Nucleus accumbens (tissue), 56 donors: ENCODE results near the gene CSAD.
A peak's percentile ranks its signal among the peaks of the same experiment; 100 is the strongest.

ENCODE experiments used
- DNase-seq, 56 donors: peaks; one replicate each; lab custom pipeline; 2025; lab: John Stamatoyannopoulos, UW

CSAD gene, protein sequence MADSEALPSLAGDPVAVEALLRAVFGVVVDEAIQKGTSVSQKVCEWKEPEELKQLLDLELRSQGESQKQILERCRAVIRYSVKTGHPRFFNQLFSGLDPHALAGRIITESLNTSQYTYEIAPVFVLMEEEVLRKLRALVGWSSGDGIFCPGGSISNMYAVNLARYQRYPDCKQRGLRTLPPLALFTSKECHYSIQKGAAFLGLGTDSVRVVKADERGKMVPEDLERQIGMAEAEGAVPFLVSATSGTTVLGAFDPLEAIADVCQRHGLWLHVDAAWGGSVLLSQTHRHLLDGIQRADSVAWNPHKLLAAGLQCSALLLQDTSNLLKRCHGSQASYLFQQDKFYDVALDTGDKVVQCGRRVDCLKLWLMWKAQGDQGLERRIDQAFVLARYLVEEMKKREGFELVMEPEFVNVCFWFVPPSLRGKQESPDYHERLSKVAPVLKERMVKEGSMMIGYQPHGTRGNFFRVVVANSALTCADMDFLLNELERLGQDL

GRCh38 chr12:53180220-53180930 lies at the start of gene CSAD, which contains the start of gene ZNF740:
TSS of gene CSAD (minus strand) at chr12:53180925. CDS start at chr12:53173470, 7,455 bp downstream.
TSS of gene ZNF740 (plus strand) at chr12:53180722. CDS start at chr12:53181984, 1,262 bp downstream.
- DNase-seq = peak in 55 of 56 donors; percentile 83 to 99 (median 96)

DNA sequence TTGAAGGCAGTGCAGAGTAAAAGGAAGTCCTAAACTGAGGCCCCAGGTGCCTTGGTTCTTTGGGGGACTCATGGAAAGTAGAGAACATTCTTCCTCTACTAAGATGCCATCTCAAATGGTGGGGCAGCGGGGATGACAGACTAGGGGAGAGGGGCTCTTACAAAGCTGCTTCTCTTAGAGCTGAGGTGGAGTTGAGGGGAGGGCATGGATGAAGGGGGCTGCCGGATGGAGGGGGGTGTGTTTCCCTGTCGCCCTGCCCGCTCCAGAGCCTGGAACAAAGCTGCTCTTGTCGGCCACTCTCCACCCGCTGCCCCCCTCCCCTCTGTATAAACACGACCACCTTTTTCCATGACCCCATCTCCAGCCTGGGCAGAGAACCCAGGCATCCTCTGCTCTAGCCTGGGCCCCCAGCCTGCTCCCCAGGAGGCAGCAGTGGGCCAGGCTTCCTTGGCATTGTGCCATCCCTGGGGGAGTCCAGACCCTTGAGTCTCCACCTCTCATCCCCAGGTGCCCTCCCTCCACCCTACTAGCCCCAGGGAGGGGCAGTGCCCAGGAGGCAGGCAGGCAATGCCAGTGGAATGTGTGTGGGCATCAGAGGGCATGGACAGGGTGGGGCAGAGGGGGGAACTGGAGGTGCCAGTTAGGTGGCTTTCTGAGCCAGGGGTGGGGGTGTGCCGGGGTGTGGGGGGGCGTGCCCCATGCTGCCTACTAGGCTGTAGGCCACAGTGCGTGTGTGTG lies 49.6 kb upstream of the CSAD start:
- peak in 1 of 56 donors; percentile 24 for DNase-seq

DNA sequence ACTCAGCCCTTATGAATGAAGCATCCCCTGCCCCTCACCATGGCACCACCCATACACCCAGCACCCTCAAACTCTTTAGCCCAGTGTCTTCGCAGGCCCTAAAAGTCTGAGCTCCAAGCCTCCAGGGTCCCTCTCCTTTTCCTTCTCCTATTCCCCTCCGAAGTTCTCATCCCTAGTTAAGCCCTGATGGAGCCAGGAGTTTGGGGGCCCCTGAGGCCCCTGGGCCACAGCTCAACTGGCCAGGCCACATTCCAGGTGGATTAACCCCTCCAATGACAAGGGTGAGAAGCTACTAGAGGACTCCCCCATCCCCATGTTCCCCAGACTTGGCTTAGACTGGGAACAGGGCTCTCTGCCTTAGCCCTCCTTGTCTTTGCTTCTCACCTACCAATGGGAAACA lies 48.7 kb upstream of the CSAD start:
- no peak for DNase-seq

DNA sequence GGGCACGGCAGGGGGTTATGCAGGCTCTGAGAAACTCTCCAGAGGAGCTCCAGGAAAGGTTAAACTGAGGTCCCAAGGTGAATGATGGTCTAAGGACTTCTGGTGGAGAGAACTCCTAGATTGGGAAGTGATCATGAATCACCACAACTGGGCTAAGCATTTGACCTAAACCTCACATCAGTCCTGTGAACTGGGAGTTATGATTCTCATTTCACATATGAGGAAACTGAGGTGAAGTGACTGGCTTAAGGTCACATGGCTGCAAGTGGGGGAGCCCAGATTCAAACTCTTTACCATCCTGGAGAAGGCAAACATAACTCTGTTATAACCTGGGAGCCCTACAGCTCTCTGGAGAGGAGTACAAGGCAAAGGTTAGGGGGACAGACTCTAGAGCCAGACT lies 47.1 kb upstream of the CSAD start:
- DNase-seq = no peak

DNA sequence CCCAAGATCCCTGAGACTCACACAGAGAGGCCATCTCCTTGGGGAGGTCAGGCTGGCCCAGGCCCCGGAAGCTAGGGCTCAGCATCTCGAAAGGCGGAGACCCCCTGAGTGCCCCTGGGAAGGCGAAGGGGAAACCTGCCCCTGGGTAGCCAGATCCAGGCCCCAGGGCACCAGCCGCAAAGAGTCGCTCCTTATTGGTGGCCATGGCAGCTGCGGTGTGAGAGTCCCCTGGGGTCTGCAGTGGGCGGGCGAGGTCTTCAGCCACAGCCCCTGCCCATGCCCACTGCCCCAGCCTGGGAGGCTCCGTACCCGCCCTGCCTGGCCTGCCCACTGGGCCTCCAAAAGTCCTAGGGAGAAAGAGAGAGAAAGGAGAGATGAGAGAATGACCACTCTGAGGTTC lies 46.6 kb upstream of the CSAD start:
- no peak for DNase-seq

- DNase-seq = no peak
Observed at GRCh38 chr12:53226815-53227214, 46.1 kb upstream of the CSAD start.

GRCh38 chr12:53225635-53226424 lies 45.1 kb upstream of the CSAD start:
- peak in 4 of 56 donors; percentile 14 to 34 (median 21) for DNase-seq

DNA sequence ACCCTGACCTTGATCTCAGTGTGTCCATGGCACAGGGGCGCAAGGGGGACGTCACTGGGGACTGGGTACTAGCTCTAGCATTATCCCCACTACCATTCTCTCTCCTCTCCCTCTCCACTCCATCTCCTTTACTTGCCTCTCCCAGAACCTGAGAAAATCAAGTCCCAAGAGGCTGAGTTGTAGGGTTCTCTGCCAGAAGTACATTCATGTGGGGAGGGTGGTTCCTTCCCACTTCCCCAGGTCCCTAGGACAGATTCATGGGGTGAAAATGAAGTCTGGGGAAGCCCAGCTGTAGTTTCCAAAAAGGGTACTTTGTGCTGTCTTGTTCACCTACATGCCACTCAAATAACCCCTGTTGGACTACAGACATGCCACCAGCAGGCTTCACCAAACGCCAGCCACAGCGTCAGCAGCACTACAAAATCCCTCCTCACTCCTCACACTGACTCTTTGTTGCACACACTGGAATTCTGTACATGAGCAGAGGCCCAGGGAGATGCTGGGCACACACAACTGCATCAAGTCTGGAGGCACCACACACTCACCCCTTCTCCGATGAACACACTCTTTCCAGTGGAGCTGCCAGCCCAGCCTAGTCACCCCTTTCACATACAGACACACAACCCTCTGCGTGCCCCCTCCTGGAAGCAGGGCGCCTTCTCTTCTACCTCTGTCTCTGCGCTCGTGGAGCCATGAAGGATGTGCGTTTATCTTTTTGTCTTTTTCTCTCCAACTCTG lies 44.3 kb upstream of the CSAD start:
- peak in 1 of 56 donors; percentile 18 for DNase-seq

- DNase-seq = no peak
Observed at GRCh38 chr12:53224061-53224896, 43.6 kb upstream of the CSAD start.

DNA sequence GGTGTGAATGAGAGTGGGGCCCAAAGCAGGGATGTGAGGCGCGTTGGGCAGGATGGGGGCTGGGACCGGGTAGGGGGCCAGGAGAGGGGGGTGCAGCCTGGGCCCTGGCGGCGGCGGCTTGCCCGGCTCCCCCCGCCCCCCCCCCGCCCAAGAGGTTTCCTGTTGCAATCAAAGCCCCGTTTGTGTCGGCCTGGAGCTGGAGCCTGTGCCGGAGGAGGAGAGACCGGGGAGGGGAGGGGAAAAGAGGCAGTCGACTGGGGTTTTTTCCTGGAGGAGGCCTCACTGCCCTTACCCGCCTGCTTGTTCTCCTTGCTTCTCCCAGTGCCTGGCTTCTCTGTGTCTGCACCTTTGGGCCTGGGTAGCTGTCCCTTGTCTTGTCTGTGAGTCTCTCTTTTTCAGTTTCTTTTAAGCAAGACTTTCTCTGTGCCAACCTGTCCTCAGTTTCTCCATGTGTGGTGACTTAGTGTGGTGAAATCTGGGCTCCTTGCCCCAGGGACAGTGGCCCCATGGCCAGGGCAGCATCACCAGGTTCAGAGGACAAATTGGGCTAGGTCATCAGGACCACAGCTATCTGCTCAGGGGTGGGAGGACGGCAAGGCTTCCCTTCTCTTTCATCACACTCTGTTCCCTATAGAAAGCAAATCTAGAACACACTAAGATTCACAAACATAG lies 42.8 kb upstream of the CSAD start:
- peak in 45 of 56 donors; percentile 26 to 85 (median 55) for DNase-seq

DNA sequence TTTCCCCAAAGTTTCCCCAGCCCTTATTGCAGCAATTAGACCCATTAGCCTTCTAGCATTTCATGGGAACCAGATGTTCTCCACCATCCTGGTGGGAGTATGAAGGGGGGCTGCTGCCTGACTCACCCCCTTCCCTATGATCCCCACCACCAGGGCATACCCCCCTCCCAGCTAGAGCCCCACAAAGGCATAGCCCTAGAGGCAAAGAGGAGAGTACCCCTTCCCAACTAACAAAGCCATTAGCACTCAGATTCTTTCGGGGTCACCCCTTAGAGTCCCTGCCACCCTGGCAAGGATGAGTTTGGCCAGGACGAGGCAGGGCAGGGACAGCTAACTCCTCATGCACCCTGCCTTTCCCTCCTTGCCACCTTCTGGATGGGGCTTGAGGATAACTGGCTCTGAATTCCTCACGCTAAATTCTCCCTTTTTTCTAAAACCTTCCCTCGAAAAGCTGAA lies 42.1 kb upstream of the CSAD start:
- no peak for DNase-seq

DNA sequence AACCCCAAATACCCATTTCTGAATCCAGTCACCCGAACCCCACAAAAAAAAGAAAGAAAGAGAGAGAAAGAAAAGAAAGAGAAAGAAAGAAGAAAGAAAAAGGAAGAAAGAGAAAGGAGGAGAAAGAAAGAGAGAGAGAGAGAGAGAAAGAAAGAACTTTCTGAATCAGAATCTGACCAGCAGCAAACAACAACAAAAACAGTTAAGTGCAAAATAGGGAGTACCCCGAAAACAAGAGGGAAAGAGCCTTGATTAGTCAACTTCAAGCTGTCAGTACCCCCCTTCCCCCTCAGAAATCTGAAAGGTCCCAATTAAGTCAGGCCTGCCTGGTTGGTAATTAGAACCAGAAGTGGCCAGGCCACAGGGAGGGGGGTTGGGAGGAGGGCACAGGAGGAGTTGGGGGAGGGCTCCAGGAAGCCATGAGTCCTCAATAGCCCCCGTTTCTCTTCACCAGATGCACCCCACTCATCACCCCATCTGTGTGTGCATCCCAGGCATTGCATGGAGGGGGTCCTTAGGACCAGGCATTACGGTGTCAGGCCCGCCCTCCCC lies 41.5 kb upstream of the CSAD start:
- DNase-seq = no peak

DNA sequence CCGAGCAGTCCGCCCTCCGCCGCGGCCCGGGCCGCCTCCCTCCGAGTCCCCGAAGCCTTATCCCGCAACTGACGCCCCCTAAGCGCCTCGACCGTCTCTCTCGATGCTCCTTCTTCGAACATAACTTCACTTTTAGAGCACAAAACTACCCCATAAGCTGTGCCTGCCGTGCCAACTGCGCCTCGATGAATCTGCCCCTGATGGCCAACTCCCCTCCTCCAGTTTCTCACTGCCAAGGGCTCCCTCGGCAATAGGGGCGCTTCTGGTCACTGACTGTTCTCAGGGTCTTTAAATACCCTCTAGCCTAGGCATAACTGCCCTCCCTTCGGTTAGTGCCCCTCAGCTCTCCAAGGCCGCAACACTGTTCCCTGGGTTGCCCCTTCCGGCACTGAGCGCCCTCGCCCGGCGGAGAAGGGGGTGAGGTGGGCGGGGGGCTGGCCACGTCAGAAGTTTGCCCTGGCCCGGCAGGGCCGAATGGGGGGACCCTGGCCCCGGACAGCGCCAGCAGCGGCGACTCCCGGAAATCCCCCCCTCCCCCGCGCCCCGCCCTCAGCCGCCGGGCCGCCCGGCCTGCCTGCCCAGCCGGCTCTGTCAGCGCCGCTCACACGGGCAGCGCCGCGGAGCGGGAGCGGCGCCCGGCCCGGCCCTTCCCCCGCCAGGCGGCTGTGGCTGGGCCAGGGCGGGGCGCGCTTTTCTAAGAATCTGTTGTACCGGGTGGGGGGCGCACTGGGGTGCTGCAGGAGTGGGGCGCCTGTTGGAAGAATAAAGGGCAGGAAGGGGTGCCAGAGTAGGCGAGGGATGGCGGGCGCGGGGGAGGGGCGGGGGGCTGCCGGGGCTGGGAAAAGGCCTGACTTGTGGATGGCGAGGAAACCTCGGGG lies 40.7 kb upstream of the CSAD start:
- peak in 48 of 56 donors; percentile 27 to 79 (median 60) for DNase-seq

GRCh38 chr12:53220694-53221202 lies 40.0 kb upstream of the CSAD start:
- peak in 49 of 56 donors; percentile 34 to 85 (median 70) for DNase-seq

GRCh38 chr12:53219956-53220693 lies 39.4 kb upstream of the CSAD start:
- DNase-seq = peak in 38 of 56 donors; percentile 24 to 85 (median 66)
